Measurements from ENCODE around the gene SHC2.

DNA sequence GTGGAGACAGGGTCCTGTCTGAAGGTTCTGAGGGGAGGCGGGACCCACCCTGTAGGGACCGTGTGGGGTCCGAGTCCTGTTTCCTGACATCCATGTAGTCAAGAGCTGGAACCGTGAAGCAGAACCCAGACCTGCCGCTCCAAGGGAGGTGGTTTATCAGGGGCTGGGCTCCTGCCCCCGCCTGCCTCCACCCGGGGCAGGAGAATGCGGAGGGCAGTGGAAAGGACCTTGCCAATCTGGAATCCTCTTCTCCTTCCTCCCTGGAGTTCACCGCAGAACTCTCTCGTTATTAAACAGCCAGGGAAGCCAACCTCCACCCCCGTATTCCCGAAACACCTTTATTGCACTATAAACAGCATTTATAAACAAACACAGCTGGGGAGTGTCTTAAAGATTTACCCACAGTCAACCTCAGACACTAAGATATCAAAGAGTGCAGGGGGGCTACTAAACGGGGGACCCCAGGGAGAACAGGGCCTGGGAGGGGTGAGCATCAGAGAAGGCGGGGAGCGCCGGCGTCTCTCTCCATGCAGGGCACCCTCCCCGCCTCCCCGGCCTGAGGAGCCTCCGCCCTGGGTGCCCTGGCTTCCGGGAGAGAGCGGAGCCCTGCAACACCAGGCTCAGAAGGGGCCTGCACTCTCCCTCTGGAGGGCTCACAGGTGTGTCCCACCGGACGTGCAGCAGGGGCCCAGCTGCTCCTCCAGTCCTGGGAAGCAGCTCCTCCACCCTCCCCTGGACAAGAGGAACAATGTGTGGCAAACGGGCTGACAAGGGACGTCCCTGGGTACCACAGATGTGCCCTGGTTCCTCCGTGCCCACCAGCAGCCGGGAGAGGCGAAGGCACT is 55.5 kb downstream of the SHC2 start:
- TF ChIP-seq EP300 (IDR thresholded peaks at IDR 0.05): no peak
- TF ChIP-seq, protein P1, sequence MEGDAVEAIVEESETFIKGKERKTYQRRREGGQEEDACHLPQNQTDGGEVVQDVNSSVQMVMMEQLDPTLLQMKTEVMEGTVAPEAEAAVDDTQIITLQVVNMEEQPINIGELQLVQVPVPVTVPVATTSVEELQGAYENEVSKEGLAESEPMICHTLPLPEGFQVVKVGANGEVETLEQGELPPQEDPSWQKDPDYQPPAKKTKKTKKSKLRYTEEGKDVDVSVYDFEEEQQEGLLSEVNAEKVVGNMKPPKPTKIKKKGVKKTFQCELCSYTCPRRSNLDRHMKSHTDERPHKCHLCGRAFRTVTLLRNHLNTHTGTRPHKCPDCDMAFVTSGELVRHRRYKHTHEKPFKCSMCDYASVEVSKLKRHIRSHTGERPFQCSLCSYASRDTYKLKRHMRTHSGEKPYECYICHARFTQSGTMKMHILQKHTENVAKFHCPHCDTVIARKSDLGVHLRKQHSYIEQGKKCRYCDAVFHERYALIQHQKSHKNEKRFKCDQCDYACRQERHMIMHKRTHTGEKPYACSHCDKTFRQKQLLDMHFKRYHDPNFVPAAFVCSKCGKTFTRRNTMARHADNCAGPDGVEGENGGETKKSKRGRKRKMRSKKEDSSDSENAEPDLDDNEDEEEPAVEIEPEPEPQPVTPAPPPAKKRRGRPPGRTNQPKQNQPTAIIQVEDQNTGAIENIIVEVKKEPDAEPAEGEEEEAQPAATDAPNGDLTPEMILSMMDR (IDR thresholded peaks at IDR 0.05): no peak
